Astrocyte of the hippocampus (primary cell): ENCODE data around the gene TEAD2.

Source experiments
- DNase-seq: peaks from one replicate; pipeline ENCODE4 v3.0.0; 2011; ENCODE audit warnings: low read depth, low spot score

The TEAD2 gene

GRCh38 chr19:49362048-49362928, at the start of gene TEAD2:
Gene TEAD2 (minus strand): TSS chr19:49362416. CDS start chr19:49360075, 2,341 bp downstream.
- DNase-seq, result peak; percentile 87

- DNase-seq, result no peak
Measured at GRCh38 chr19:49411681-49412326, 49.6 kb upstream of the TEAD2 start.

DNA sequence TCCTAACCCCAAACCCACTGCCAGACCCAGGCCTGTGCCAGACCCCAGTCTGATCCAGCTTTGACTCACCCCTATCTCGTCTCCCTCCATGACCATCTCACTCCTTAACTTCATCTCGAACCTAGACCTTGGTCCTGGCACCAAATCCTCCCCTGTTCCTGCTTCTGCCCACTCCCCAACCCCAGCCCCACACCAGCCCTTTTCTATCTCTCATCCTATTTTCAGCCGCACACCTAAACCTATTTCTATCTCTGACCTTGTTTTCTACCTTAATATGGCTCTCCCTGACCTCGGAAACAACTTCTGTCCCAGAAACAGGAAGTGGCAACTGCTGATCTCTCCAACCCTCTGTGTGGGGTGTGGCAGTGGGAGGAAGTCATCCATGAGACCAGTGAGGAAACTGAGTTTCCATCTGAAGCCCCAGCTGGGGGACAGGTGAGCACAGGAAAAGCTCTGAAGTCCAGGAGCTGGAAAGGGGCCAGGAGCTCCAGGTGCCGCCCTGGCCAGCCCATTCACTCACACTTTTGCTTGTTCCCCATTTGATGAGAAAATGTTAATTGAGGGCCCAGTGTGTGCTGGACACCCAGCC, 47.3 kb upstream of the TEAD2 start:
- DNase-seq, result no peak

- DNase-seq, result no peak
Measured at GRCh38 chr19:49408816-49409440, 46.7 kb upstream of the TEAD2 start.

DNA sequence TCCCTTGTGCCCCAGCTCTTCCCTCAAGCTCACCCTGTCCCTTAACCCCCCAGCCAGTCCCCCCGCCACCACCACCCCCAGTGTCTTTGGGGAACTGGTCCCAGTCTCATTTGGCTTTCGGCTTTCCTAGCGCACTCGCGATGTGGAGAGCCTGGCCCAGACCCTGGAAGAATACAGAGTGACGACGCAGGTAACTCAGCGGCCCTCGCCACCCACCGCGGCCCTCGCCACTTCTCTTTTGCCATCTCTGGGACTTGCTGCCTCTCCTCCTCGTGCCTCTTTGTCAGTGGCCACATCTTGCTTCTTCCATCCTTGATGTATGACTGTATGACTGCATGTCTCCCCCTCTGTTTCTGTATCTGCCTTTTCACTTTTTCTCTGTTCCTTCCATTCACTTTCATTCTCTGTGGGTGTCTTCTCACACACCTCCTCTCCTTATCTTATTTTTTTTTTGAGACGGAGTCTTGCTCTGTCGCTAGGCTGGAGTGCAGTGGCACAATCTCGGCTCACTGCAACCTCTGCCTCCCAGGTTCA, 45.3 kb upstream of the TEAD2 start:
- DNase-seq, result no peak

GRCh38 chr19:49407079-49407478, 44.9 kb upstream of the TEAD2 start:
- no peak for DNase-seq

- no peak for DNase-seq
Measured at GRCh38 chr19:49403404-49404187, 41.4 kb upstream of the TEAD2 start.

DNA sequence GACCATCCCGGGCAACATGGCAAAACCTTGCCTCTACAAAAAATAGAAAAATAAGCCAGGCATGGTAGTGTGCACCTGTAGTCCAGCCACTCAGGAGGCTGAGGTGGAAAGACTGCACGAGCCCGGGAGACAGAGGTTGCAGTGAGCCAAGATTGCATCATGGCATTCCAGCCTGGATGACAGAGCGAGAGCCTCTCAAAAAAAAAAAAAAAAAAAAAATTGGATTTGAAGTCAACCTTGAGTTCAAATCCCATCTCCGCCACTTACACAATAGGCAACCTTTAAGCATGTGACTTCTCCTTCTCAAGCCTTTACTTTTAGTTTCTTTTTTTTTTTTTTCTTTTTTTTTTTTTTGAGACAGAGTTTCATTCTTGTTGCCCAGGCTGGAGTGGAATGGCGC, 37.8 kb upstream of the TEAD2 start:
- no peak for DNase-seq

DNA sequence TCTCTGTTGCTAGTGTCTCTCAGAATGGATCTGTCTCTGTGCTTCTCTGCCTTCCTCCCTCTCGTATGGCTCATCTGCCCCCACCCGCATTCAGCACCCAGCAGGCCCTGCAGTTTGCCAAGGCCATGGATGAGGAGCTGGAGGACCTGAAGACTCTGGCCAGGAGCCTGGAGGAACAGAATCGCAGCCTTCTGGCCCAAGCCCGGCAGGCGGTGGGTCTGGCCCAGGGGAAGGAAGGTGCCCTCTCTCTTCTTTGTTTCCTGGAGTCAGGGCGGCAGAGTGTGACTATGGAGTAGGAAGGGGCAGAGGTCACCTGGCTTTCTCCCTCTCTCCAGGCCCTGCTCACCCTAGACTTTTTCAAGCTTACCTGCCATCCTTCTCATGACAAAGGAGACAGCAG, 36.7 kb upstream of the TEAD2 start:
- no peak for DNase-seq

DNA sequence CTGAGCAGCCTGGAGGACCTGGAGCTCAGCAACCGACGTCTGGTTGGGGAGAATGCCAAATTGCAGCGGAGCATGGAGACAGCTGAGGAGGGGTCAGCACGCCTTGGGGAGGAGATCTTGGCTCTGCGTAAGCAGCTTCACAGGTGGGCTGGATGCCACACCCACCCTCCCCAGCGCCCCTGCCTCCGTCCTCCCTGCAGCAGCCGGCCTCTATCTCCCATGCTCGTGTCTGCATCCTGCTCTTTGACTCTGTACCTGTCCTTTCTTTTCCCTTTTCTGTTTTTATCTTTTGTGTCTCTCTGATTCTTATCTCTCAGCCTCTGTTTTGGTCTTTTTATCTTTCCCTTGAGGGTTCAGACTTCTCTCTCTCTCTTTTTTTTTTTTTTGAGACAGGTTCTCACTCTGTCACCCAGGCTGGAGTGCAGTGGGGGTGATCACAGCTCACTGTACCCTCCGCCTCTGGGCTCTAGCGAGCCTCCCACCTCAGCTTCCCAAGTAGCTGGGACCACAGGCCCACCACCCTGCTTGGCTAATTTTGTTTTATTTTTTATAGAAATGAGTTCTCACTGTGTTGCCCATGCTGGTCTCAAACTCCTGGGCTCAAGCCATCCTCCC, 35.9 kb upstream of the TEAD2 start:
- no peak for DNase-seq

DNA sequence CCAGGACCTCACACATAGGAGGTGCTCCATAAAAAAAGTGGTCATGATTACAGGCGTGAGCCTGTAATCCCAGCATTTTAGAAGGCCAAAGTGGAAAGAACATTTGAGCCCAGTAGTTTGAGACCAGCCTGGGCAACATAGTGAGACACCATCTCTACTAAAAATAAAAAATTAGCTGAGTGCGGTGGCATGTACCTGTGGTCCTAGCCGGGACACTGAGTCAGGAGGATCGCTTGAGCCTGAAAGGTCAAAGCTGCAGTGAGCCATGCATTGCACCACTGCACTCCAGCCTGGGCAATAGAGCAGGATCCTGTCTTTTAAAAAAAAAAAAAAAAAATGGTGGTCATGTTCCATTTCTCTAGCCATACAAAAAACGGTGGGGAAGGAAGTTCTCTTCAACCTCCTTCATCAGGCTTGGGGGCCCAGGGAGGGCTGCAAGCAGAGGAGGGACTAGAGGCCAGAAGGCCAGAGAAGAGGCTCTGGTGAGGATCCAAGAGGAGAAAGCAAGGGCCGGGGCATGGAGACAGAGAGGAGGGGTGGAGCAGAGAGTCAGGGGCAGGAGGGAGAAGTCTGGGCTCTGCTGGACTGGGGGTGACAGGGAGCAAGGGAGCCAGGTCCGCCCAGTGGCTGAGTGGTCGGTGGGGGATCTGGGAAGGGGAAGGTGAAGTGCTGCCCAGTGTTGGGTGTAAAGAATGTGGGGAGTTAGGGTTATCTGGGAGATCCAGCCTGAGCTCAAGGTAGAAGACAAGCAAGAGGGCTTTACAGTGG, 34.7 kb upstream of the TEAD2 start:
- DNase-seq, result no peak

DNA sequence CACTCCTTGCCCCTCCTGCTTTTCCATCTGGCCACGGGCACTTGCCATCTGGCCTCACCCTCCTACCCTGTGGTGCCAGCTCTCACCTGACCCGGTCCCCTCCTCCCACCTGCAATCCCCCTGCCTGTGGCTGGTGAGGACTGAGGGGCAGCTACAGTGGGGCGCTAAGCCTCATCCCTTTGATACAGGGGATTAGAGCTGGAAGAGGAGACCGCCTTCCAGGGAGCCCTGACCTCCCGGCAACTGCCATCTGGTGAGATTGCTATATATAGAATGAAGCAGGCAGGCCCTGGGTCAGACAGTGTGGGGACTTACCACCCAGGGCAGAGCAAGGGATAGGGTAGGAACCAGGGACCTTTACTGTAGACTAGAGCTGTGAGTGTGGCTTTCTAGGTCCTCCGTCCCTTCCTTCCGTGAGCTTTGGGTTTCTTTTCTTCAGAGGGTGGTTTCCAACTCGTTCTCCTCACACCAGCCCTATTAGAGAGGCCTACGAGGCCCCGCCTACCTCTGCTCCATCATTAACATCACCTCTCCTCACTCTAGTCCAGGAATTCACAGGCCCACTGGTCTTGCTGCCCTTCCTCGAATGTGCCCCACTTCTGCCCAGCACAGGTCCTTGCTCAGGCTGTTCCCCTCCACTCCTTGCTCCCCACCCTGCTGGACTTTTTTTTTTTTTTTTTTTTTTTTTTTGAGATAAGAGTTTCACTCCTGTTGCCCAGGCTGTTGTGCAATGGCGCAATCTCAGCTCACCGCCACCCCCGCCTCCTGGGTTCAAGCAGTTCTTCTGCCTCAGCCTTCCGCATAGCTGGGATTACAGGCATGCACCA, 33.6 kb upstream of the TEAD2 start:
- no peak for DNase-seq

GRCh38 chr19:49393881-49394280, 31.7 kb upstream of the TEAD2 start:
- no peak for DNase-seq

- DNase-seq, result peak; percentile 87
Measured at GRCh38 chr19:49391581-49392399, 29.6 kb upstream of the TEAD2 start.

- DNase-seq, result no peak
Measured at GRCh38 chr19:49390929-49391359, 28.7 kb upstream of the TEAD2 start.

DNA sequence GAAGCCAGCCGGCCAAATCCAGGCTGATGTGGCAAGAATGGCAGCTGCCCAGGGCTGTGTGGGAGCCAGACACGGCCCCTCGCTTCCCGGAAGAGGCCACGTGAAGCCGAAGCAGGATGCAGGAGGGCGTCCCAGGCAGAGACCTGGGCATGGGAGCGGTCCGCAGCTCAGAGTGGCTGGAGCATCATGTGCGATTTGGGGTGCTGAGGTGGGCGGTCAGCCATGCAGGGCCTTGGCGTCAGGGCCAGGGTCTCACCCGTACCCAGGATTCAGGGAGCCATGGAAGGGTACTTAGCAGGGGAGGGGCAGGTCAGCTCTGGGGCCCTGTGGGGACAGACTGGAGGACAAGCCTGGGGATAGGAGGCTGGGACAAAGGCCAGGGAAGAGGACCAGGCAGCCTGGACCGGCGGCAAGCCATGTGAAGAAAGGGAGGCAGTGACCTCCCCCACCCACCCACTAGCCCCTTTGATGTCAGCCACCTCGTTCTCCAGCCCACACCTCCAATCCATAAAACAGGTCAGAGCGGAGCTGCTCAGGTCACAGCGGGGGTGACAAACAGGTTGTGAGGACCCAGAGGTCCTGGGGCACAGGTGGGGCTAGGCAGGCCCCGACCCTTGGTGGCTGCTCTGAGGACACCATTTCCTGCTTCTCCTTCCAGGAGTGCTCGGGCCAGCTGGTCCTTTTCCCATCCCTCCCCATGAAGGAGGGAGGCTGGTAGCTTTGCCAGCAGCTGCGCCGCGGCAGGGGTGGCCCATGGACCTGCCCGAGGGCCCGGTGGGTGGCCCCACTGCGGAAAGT, 28.1 kb upstream of the TEAD2 start:
- DNase-seq, result no peak

DNA sequence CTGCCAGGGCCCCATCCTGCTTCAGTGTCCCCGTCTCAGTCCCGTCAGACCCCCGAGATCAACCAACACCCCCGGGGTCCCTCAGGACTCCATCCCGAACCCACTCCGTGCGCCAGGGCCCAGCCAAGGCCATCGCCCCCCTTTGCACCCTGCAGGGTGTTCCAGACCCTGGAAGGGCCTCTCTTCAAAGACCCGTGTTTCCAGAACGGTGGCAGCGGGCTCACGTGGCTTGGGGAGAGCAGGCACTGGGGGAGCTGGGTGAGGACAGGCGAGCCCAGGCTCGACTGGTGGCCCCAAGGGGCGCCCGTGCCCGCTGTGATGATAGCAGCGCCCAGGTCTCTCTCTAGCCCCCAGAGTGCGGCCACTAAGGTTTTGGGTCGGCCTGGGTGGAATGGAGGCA, 27.2 kb upstream of the TEAD2 start:
- no peak for DNase-seq
